Left lung (tissue), 10 donors: ENCODE results near the gene MUSK. TPM values are rescaled to one million over a fixed set of nuclear protein-coding genes. Genes with fewer than 3 reads are reported as not detected.

Experiments
- ATAC-seq: fragments of 200-7000 bp; cut with Tn5 transposase; one replicate; pipeline ENCODE4 v1.9.1; 2020; ENCODE audit warnings: moderate library complexity
- DNase-seq, 4 donors: peaks; one replicate each; pipeline ENCODE4 v3.0.0-alpha.2; 2013 to 2020
- H3K27ac ChIP-seq, 2 donors: fragments of 200-600 bp; sonication (generic) in 1 of 2; one replicate each; pipeline versions ENCODE4 v1.5.0 to v1.8.0; 2020 to 2021
- H3K27me3 ChIP-seq, 2 donors: fragments of 200-600 bp; sonication (generic) in 1 of 2; one replicate each; pipeline versions ENCODE4 v1.5.0 to v1.8.0; 2020 to 2021
- H3K36me3 ChIP-seq, 2 donors: fragments of 200-600 bp; sonication (generic) in 1 of 2; one replicate each; pipeline versions ENCODE4 v1.5.0 to v1.8.0; 2020 to 2021
- H3K4me1 ChIP-seq, 2 donors: fragments of 200-600 bp; one replicate each; pipeline ENCODE4 v1.8.0; 2021
- H3K4me3 ChIP-seq, 2 donors: fragments of 200-600 bp; sonication (generic) in 1 of 2; one replicate each; pipeline versions ENCODE4 v1.5.0 to v1.8.0; 2020 to 2021; ENCODE audit warnings: mild to moderate bottlenecking in 1 of 2
- H3K9me3 ChIP-seq, 2 donors: fragments of 200-600 bp; sonication (generic) in 1 of 2; one replicate each; pipeline versions ENCODE4 v1.5.0 to v1.8.0; 2020 to 2021
- CTCF ChIP-seq, 2 donors: fragments of 200-600 bp; sonication (generic) in 1 of 2; IDR thresholded peaks; one replicate each; pipeline versions ENCODE4 v1.5.0 to v1.8.0; 2021; ENCODE audit warnings: antibody characterized with exemption in 2 of 2
- intact Hi-C, 2 donors: fragments of 100-400 bp; cut with DNase I; formaldehyde crosslinking; loops; one replicate each; pipeline versions ENCODE4 v1.11.2 to v1.14.2; 2022
- polyA plus RNA-seq, 6 donors: library from polyadenylated mRNA; unstranded; fragments of 120-200 nt; gene quantifications; one replicate each; pipeline ENCODE4 v1.2.1, GENCODE V29; 2013; ENCODE audit not compliant: insufficient read length in 6 of 6
- total RNA-seq, 2 donors: library from RNA; stranded (reverse); fragmentation: NEBNext Ultra II Directional; extraction: Animal tissue kit (Norgen Biotek cat#: 25700); gene quantifications; one replicate each; pipeline ENCODE4 v1.2.1, GENCODE V29; 2021
- donor health status: DM: no; HTN: yes; CAD: no.
- donor health status: DM: no; HTN: no; CAD: no.

Gene MUSK
- total and polyA plus RNA-seq, 8 donors: 0.33 to 1.1 (median 0.73) TPM

GRCh38 chr9:110835859-110836271, 167.3 kb downstream of the MUSK start:
- intact Hi-C loops: no loop called here
- Histone ChIP-seq H3K4me1 (no peaks in the 10 kb centered on the region), H3K27me3 (no peaks in the 10 kb centered on the region), H3K4me3 (no peak overlapping the region), H3K9me3 (no peaks in the 10 kb centered on the region), H3K27ac (no peak overlapping the region), H3K36me3 (no peaks in the 10 kb centered on the region)
- ATAC-seq: no peak
- no peak for TF ChIP-seq CTCF (IDR thresholded peaks at IDR 0.05)
- no peak for DNase-seq

DNA sequence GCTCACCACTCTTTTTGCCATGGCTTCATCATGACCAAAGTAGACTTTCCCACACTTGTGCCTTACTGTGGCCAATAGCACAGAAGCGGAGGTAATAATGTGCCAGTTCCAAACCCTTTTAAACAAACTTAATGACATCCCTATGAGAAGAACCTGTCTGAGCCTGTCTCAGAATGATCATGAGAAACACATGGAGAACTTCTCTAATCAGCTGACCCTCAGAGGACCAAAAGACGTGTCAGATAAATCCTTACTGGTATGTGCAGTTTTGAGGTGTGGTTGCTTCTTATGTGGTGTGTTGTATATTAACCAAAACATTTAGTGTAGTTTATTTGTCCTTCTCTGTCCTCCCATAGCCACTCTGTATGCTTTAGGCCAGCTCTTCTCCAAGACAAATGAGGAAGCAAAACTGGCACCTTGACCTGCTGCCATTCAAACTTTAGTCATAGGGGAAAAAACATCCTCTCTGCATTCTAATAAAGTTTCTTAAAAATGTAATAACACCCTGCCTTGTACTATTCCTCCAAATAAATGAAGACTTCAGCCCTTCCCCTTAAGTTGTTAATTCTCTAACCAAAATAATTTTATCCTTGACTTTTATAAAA, 168.9 kb downstream of the MUSK start:
- H3K4me1 ChIP-seq: no peaks in the 10 kb centered on the region
- intact Hi-C loops: no loop called here
- no peak overlapping the region for H3K27ac ChIP-seq
- H3K9me3 ChIP-seq: no peaks in the 10 kb centered on the region
- no peaks in the 10 kb centered on the region for H3K27me3 ChIP-seq
- no peak for TF ChIP-seq CTCF (IDR thresholded peaks at IDR 0.05)
- ATAC-seq: no peak
- DNase-seq: no peak
- no peaks in the 10 kb centered on the region for H3K36me3 ChIP-seq
- H3K4me3 ChIP-seq: no peak overlapping the region

GRCh38 chr9:110842169-110842568, 173.6 kb downstream of the MUSK start:
- Histone ChIP-seq H3K27ac (no peak overlapping the region), H3K9me3 (no peaks in the 10 kb centered on the region), H3K27me3 (no peaks in the 10 kb centered on the region), H3K36me3 (no peaks in the 10 kb centered on the region), H3K4me3 (no peak overlapping the region), H3K4me1 (no peaks in the 10 kb centered on the region)
- TF ChIP-seq CTCF (IDR thresholded peaks at IDR 0.05): no peak
- ATAC-seq: peak; percentile 50
- intact Hi-C loops: no loop called here
- DNase-seq: no peak

GRCh38 chr9:110842986-110843385, 174.4 kb downstream of the MUSK start:
- Histone ChIP-seq H3K36me3 (no peaks in the 10 kb centered on the region), H3K27ac (no peak overlapping the region), H3K4me3 (no peak overlapping the region), H3K27me3 (no peaks in the 10 kb centered on the region), H3K9me3 (no peaks in the 10 kb centered on the region), H3K4me1 (no peaks in the 10 kb centered on the region)
- DNase-seq: no peak
- intact Hi-C loops: no loop called here
- no peak for ATAC-seq
- TF ChIP-seq CTCF (IDR thresholded peaks at IDR 0.05): no peak

- Histone ChIP-seq H3K4me3 (no peak overlapping the region), H3K27ac (no peak overlapping the region), H3K4me1 (no peaks in the 10 kb centered on the region), H3K9me3 (no peaks in the 10 kb centered on the region), H3K36me3 (no peaks in the 10 kb centered on the region), H3K27me3 (no peaks in the 10 kb centered on the region)
- TF ChIP-seq CTCF (IDR thresholded peaks at IDR 0.05): no peak
- no peak for DNase-seq
- no peak for ATAC-seq
- intact Hi-C loops: no loop called here
Observed at GRCh38 chr9:110844121-110844520, 175.5 kb downstream of the MUSK start.
